Activated CD8-positive, alpha-beta memory T cell treated with anti-CD3 and anti-CD28 coated beads for 1 hour (primary cell): ENCODE measurements around the gene BRD3.

Experiments
- DNase-seq, 2 donors: peaks; one replicate each; pipeline ENCODE4 v3.0.0-alpha.2; 2020; ENCODE audit warnings: low read depth in 1 of 2; ENCODE audit errors: extremely low read depth in 1 of 2

The BRD3 gene

DNA sequence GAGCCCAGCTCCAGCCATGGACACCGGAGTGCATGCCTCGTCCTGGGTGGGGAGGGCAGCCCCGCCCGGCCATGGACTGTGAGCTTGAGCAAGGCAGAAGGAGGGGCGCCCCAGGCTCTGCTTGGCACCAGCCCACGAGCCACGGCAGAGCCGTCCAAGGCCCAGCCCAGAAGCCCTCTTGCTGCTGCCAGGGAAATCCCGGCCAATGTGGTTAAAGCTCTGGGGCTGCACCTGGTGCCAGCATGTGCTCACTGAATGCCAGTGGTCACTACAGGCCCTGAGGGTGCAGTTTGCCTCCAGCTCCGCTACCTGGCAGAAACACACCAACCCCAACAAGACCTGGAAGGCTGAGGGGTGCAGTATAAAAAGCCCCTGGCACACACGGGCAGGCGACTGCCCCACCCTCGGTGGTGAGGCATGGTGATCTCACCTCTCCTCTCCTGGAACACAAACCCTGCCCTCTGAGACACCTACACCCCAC is 11.8 kb downstream of the BRD3 start:
- DNase-seq: no peak

GRCh38 chr9:134054891-134055811 is 12.7 kb downstream of the BRD3 start:
- no peak for DNase-seq

GRCh38 chr9:134053941-134054761 is 13.7 kb downstream of the BRD3 start:
- DNase-seq: no peak

GRCh38 chr9:134053401-134053871 is 14.4 kb downstream of the BRD3 start:
- no peak for DNase-seq

DNA sequence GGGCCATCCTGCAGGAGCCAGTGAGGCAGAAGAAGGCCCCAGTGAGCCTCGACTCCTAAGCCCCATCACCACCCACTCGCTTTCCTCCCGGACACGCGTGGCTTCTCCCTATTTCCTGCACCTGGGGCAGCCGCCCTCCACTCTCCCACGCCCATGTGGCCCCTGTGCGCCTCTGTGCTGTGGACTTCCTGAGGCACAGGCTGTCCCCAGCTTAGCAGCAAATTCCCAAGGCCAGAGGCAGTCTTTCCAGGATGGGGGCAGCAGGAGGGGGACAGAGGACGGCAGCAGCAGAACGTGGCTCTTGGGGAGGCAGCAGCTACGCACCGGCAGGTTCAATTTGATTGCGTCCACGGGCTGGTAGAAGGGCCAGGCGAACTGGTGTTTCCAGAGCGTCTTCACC is 14.9 kb downstream of the BRD3 start:
- DNase-seq: no peak

- DNase-seq: no peak
Measured at GRCh38 chr9:134052491-134052890, 15.3 kb downstream of the BRD3 start.

DNA sequence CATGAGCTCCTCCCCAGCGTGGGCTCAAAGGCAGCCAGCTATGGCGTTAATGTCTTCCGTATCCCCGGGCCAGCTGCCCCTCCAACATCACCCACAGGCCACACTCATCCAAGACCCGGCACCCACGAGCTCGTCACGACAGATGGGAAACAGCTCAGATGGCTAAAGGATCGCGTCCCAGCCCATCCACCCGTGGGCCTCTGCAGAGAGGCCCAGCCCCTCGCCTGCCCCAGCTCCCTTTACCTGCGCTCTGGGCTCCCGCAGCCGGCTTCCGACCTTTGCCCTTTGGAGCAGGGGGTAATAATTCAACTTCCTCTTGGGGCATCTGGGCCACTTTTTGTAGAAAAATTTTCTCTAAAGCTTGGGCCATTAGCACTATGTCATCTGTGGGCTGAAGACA is 16.5 kb downstream of the BRD3 start:
- no peak for DNase-seq

GRCh38 chr9:134050726-134051125 is 17.1 kb downstream of the BRD3 start:
- no peak for DNase-seq

DNA sequence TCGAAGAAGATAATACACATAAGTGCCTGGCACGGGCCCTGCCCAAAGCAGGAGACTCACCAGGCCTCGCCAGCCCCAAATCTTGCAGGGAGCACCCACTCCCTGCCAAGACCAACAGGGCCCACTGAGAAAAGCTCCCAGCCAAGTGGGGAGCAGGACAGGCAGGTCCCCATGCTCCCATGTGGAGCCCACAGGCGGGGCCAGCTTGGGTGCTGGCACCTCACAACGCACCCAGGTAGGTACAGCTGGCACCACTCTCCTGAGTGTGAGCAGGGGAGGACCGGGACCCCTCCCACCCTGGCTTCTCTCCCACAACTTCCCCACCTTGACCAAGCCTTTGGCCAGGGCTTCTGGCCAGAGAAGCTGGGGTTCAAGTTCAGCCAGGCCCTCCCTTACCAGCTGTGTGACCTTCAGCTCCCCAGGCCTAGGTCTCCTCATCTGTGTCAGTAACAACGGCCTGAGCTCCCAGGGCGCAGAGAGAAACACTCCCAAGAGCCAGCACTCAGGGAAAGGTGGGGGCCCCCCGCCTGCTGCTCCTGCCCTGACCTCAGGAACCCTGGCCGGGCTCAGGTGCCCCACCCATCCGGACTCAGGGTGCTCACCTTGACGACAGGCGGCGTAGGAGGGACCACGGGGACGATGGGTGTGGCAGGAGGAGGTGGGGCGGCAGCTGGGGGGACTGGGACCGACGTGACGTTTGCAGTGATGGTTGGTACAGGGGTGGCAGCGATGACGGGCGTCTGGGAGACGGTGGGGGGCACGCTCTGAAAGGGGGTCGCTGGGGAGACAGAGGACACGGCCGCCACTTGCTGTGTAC is 17.8 kb downstream of the BRD3 start:
- DNase-seq: no peak

GRCh38 chr9:134049236-134049635 is 18.6 kb downstream of the BRD3 start:
- no peak for DNase-seq

DNA sequence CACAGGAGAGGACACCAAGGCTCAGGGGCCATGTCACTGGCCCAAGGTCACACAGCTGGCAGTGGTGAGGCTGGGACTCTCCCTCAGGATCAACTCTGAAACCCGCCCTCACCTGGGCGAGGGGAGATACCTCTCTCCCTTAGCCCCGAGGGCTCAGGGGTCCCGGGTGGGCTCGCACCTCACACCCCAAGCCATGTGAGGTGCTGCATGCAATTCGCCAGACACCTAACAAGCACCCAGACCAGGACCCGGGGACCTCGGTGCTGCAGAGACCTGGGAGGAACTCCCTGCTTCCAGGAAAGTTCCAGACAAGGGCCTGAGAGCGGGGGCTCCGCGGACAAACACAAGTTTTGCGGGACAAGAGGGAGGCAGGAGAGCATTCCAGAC is 19.3 kb downstream of the BRD3 start:
- DNase-seq: no peak

- no peak for DNase-seq
Measured at GRCh38 chr9:134047868-134048581, 19.8 kb downstream of the BRD3 start.

DNA sequence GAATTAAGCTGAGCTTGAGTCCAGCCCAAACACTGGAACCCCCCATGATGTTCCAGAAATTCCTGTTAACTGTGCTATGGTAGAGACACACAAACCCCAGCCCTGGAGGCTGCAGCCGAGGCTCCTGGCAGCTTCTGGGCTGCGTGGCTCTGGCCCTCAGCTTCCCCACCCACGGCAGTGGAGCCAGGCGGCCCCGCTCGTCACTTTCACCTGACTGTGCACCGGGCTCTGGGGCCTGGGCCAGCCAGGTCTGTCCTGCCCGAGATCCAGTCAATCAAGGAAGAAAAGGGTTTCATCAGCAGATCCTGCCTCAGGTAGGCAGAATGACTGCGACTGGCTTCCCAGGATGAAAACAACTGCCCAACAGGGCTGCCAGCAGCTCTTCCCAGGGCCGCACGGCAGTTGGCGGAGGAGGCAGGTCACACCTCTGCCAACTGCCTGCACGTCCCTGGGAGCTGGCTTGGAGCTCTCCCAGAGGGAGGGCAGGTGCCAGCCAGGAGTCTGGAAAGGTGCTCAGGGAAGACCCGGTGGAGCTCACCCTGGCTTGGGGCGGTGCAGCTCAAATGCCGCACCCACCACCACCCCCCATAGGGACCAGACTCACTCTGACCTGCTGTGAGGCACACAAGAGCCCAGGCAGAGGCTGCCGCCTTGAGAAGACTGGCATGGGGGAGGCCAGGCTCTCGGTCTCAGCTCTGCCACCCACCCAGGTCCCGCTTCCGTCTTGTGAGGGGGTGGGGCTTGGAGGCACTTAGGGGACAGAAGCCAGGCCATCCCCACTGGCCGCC is 20.7 kb downstream of the BRD3 start:
- no peak for DNase-seq

DNA sequence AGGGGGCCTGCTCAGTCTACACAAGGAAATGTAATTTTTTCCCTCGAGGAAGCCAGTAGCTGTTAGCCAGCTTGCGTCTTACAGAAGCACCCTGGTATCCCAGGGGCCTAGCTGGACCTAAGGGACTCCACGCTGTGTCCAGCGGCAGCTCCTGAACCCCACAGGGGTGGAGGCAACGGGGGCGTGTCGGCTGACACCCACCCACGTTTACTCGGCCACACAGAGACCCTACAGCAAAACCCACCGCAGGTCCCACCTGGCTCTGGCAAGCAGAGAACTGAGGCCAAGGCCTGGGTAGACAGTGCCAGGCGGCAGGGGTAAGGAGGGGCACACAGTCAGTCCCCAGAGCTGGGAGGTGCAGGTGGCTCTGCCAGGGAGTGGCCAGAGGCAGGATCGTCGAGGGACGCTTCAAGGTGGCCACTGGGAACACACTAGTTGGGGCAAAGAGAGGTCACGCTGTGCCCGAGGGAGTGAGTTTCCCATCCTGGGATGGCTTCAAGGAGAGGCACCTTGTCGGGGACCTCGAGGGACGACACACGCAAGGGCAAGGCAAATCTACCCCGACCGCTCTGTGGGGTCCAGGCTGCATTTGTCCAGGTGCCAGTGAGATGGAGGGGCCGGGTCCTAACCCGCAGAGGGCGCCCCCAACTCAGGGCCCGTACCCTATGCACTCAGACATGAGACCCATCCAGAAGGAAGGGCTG is 21.8 kb downstream of the BRD3 start:
- DNase-seq: no peak

DNA sequence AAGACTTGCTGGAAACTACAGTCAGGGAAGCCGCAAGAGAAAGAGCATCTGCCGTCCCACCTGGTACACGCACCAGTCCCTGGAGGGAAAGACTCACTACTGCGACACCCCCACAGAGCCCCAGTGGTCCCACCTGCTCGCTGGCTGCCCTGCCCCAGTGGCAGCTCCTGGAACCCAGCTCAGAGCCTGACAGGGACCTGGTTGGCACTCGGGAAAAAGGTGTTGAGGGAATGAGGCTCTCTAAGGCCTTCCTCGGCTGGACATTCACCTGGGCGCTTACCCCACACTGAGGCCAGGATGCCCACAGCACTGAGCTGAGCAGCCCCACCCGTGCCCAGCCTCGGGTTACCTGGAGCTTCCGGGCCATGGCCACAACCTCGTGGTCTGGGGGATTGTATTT is 22.9 kb downstream of the BRD3 start:
- DNase-seq: no peak

GRCh38 chr9:134043531-134043988 is 24.3 kb downstream of the BRD3 start:
- no peak for DNase-seq

DNA sequence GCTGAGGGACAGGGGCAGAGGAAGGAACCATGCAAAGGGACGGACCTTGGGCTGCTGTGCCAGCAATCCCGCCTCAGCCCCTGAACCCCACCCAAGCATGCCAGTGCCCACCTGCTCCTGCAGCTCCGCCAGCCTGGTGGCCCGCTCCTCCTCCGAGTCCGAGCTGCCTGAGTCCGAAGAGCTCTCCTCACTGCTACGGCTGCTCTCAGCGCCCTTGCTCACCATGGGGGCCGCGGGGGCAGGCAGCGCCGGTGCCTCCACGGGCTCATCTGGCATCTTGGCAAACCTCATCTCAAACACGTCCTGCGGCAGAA is 26.2 kb downstream of the BRD3 start:
- DNase-seq: no peak

- DNase-seq: no peak
Measured at GRCh38 chr9:134040781-134041648, 26.8 kb downstream of the BRD3 start.
